OCI-M2 (cell line): ENCODE results near the gene PIF1.
"Not testable (repeated sequence)": the region's sequence is repeated elsewhere in the genome, so short reads cannot be mapped to it uniquely, and the experiment has no call there.

Source experiments
- DNase-seq: peaks from one replicate; lab custom pipeline; 2025; ENCODE audit not compliant: unreplicated experiment; lab: John Stamatoyannopoulos, UW

PIF1 gene

GRCh38 chr15:64847876-64848716 lies 22.6 kb upstream of the PIF1 start:
- no peak for DNase-seq

- no peak for DNase-seq
Observed at GRCh38 chr15:64847448-64847847, 22.0 kb upstream of the PIF1 start.

- DNase-seq, result no peak
Observed at GRCh38 chr15:64847016-64847415, 21.6 kb upstream of the PIF1 start.

GRCh38 chr15:64845831-64846595 lies 20.6 kb upstream of the PIF1 start:
- no peak for DNase-seq

GRCh38 chr15:64845183-64845611 lies 19.8 kb upstream of the PIF1 start:
- no peak for DNase-seq

GRCh38 chr15:64844576-64845145 lies 19.2 kb upstream of the PIF1 start:
- DNase-seq, result no peak

- DNase-seq, result no peak
Observed at GRCh38 chr15:64843991-64844390, 18.5 kb upstream of the PIF1 start.

- no peak for DNase-seq
Observed at GRCh38 chr15:64842986-64843561, 17.6 kb upstream of the PIF1 start.

- no peak for DNase-seq
Observed at GRCh38 chr15:64842096-64842939, 16.9 kb upstream of the PIF1 start.

GRCh38 chr15:64841344-64842095 lies 16.1 kb upstream of the PIF1 start, which contains the start of gene PLEKHO2:
PLEKHO2 (plus strand) TSS chr15:64841915; CDS start chr15:64842017, 102 bp downstream.
- peak; percentile 40 for DNase-seq

- DNase-seq, result no peak
Observed at GRCh38 chr15:64841060-64841343, 15.6 kb upstream of the PIF1 start.

GRCh38 chr15:64837502-64837901 lies 12.1 kb upstream of the PIF1 start:
- DNase-seq, result no peak

GRCh38 chr15:64836023-64836536 lies 10.6 kb upstream of the PIF1 start:
- DNase-seq, result no peak

- DNase-seq, result no peak
Observed at GRCh38 chr15:64833690-64834089, 8.2 kb upstream of the PIF1 start.

GRCh38 chr15:64828985-64829384 lies 3.5 kb upstream of the PIF1 start:
- DNase-seq, result no peak

GRCh38 chr15:64824929-64825430 lies 467 bp downstream of the PIF1 start:
- DNase-seq, result no peak

GRCh38 chr15:64816452-64816851 lies 9.0 kb downstream of the PIF1 start:
- no peak for DNase-seq

- DNase-seq, result not testable (repeated sequence)
Observed at GRCh38 chr15:64814965-64815364, 10.5 kb downstream of the PIF1 start.

GRCh38 chr15:64814283-64814682 lies 11.2 kb downstream of the PIF1 start:
- not testable (repeated sequence) for DNase-seq

GRCh38 chr15:64813075-64813474 lies 12.4 kb downstream of the PIF1 start:
- no peak for DNase-seq
